Endothelial cell (in vitro differentiated cells): ENCODE measurements around the gene NAV2. TPM values are rescaled to one million over a fixed set of nuclear protein-coding genes. Genes with fewer than 3 reads are reported as not detected.

Experiments
- DNase-seq: peaks from one replicate; pipeline ENCODE4 v3.0.0; 2021; ENCODE audit warnings: low spot score
- H3K27ac Mint-ChIP-seq: one replicate; pipeline ENCODE4 v1.8.0; 2021; ENCODE audit warnings: mixed read lengths, inconsistent platforms; ENCODE audit not compliant: unreplicated experiment
- H3K27me3 Mint-ChIP-seq: one replicate; pipeline ENCODE4 v1.8.0; 2021; ENCODE audit warnings: mild to moderate bottlenecking, moderate library complexity, mixed read lengths, inconsistent platforms; ENCODE audit not compliant: unreplicated experiment
- H3K36me3 Mint-ChIP-seq: one replicate; pipeline ENCODE4 v1.8.0; 2021; ENCODE audit warnings: mild to moderate bottlenecking, low read depth, mixed read lengths, inconsistent platforms; ENCODE audit not compliant: unreplicated experiment
- H3K4me1 Mint-ChIP-seq: one replicate; pipeline ENCODE4 v1.8.0; 2021; ENCODE audit warnings: mild to moderate bottlenecking, mixed read lengths, inconsistent platforms; ENCODE audit not compliant: unreplicated experiment
- H3K4me3 Mint-ChIP-seq: one replicate; pipeline ENCODE4 v1.8.0; 2021; ENCODE audit warnings: mild to moderate bottlenecking, mixed read lengths, inconsistent platforms; ENCODE audit not compliant: unreplicated experiment
- H3K9me3 Mint-ChIP-seq: one replicate; pipeline ENCODE4 v1.8.0; 2021; ENCODE audit warnings: mixed read lengths, inconsistent platforms; ENCODE audit not compliant: unreplicated experiment
- microRNA-seq: library from miRNA; unstranded; fragments of <30 nt; microRNA quantifications from one replicate; pipeline ENCODE4, GENCODE V29; 2020; ENCODE audit not compliant: unreplicated experiment
- total RNA-seq: library from RNA; stranded (reverse); fragmentation: NEBNext Ultra II Directional; extraction: Animal tissue kit (Norgen Biotek cat#: 25700); gene quantifications from one replicate; pipeline ENCODE4 v1.2.1, GENCODE V29; 2021; ENCODE audit not compliant: unreplicated experiment
- TF ChIP-seq, protein P1 (sequence below): fragments of 200-600 bp; sonication (generic); IDR thresholded peaks from one replicate; pipeline ENCODE4 v1.5.0; 2021; ENCODE audit warnings: antibody characterized with exemption; ENCODE audit not compliant: unreplicated experiment

The NAV2 gene
- total RNA-seq, 1 donor from 2014 or later: 15.6 TPM

DNA sequence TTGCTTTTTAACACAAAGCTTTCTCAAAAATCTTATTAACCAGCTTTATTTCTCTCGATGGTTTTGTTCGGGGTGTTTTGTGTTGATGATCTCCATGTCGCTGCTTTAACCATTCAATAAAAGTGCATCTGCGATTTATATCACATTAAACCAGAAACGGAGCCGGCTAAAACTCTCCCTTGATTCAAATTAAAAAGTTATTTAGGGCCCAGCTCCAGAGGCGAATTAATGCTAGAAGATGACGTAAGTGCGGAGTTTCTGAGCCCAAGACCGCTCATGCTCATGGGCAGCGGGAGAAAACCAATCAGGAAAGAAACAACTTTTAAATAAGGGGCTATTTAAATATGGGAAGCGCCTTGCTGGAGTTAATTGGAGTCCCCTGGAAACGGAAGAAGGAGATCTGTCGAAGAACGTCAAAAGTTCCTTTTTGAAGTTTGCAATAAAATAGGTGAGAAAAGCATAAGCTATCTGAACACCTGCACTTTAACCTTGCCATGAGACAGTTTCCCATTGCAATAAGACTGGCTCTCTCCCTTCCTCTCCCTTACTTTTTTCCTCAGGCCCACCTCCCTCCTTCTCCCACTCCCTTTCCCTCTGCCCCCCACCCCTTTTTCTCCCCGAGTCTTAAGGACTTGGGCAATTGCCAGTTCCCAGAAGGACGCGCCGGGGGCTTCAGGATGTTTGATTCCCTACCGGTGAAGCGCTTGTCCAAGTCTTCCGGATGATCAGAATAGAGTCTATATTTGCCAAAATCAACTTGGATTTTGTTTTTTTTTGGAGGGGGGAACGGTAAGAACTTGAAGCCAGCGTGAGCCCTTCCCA lies 449.5 kb downstream of the NAV2 start:
- Mint-ChIP-seq H3K4me1 (peaks cover 32% of the 10 kb centered on the region), H3K36me3 (peaks cover 7% of the 10 kb centered on the region), H3K9me3 (no peaks in the 10 kb centered on the region), H3K27ac (no peak overlapping the region), H3K4me3 (no peak overlapping the region), H3K27me3 (peaks cover 46% of the 10 kb centered on the region)
- TF ChIP-seq, protein P1, sequence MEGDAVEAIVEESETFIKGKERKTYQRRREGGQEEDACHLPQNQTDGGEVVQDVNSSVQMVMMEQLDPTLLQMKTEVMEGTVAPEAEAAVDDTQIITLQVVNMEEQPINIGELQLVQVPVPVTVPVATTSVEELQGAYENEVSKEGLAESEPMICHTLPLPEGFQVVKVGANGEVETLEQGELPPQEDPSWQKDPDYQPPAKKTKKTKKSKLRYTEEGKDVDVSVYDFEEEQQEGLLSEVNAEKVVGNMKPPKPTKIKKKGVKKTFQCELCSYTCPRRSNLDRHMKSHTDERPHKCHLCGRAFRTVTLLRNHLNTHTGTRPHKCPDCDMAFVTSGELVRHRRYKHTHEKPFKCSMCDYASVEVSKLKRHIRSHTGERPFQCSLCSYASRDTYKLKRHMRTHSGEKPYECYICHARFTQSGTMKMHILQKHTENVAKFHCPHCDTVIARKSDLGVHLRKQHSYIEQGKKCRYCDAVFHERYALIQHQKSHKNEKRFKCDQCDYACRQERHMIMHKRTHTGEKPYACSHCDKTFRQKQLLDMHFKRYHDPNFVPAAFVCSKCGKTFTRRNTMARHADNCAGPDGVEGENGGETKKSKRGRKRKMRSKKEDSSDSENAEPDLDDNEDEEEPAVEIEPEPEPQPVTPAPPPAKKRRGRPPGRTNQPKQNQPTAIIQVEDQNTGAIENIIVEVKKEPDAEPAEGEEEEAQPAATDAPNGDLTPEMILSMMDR: no peak
- no peak for DNase-seq

DNA sequence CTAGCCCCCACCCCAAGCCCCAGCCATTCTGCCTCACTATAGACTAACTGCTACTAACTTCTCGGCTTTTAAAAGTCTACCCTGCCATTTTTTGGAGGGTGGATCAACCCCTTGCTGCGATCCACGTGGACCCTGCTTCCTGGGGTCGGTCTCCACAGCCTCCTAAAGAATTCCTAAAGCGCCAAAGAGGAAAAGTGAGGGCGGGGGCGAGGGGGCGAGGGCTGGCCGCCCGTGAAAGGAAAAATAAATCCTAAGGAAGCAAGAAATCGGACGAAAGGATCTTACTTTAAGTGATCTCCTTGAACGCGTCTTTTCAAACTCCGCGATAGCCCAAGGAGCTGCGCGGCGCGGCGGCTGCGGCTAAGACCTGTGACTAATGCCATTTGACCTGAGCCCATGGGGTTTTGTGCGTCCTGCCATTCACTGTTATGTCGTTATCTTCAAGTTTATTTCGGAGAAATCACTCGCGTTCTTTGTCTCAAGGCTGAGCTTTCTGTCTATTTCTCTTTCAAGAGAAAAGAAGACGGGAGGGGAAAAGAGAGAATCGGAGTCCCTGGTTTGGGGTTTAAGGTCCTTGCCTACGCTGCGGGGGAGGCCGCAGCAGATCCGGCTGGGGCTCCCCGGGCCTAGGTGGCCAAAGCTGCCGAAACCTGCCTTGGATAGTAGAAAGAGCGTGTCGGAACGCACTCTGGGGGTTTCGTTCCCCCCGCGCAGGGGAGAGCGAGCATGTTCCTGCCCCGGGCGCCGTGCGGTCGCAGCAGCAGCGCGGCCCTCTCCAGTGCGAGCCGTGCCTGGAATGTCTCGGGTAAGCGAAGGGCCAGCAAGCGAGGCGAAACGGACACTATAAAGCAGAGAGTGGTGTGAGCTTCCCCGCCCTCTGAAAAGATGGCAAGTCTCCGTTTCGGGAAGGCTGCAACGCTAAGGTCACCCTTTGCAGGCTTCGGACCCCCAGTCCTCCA lies 450.5 kb downstream of the NAV2 start:
- no peaks in the 10 kb centered on the region for H3K9me3 Mint-ChIP-seq
- H3K36me3 Mint-ChIP-seq: peaks cover 7% of the 10 kb centered on the region
- TF ChIP-seq, protein P1: no peak
- peaks cover 48% of the 10 kb centered on the region for H3K27me3 Mint-ChIP-seq
- peak overlapping the region; percentile 73 for H3K4me3 Mint-ChIP-seq
- DNase-seq: peak; percentile 63
- no peak overlapping the region for H3K27ac Mint-ChIP-seq
- H3K4me1 Mint-ChIP-seq: peaks cover 32% of the 10 kb centered on the region

DNA sequence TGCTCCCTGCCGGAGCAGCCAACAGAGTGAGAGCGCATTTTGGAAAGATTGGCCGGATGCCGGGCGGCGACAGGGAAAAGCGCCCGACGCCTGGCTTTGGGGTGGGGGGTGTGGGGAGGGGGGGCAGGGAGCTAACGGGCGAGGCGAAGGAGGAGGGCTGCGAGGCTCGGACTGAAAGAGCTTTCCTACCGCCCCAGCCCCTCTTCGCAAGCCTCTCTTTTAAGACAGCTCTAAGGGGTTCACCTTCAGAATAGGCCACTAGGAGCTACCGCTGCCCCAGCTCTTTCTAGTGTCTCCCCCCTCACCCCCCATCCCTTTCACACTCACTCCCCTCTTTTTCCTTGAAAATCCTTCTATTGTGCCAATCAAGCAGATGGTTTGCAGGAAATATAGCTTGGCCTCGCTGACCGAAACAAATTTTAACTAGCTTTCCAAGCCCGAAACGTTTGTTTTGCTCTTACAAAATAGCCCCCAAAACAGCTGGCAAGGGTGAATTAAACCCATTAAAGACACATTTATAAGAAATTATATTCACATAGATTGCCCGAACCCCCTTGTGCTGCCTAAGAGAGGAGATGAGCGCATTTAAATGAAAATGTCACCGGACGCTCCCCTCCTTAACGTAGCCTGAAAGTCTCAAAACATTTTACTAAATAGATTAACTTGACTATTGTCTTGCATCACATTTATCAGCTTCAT lies 451.3 kb downstream of the NAV2 start:
- H3K4me1 Mint-ChIP-seq: peaks cover 32% of the 10 kb centered on the region
- H3K4me3 Mint-ChIP-seq: peak overlapping the region; percentile 74
- H3K27me3 Mint-ChIP-seq: peaks cover 48% of the 10 kb centered on the region
- DNase-seq: no peak
- TF ChIP-seq, protein P1: no peak
- H3K9me3 Mint-ChIP-seq: no peaks in the 10 kb centered on the region
- no peak overlapping the region for H3K27ac Mint-ChIP-seq
- H3K36me3 Mint-ChIP-seq: peaks cover 4% of the 10 kb centered on the region

Small RNAs within 50 kb of the gene (microRNA-seq; reads per million reads assigned to microRNA genes)
- not detected for gene MIR4694
